ENCODE measurements around the gene NARS2.

The NARS2 gene

DNA sequence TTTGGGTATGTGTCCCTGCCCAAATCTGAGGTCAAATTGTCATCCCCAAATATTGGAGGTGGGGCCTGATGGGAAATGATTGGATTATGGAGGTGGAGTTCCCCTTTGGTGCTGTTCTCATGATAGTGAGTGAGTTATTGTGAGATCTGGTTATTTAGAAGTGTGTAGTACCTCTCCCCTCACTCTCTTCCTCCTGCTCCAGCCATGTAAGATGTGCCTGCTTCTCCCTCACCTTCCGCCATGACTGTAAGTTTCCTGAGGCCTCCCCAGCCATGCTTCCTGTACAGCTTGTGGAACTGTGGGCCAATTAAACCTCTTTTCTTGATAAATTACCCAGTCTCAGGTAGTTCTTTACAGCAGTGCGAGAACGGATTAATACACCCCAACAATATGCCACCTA is 166.0 kb downstream of the NARS2 start:
- no peak overlapping the region for H3K27ac ChIP-seq (ENCODE audit: poor library complexity, severe bottlenecking)
- no peaks in the 10 kb centered on the region for H3K27me3 ChIP-seq (ENCODE audit: insufficient read depth, poor library complexity, severe bottlenecking)
- H3K4me1 ChIP-seq (ENCODE audit: insufficient read depth, poor library complexity, severe bottlenecking): no peaks in the 10 kb centered on the region
- TF ChIP-seq, protein P1, sequence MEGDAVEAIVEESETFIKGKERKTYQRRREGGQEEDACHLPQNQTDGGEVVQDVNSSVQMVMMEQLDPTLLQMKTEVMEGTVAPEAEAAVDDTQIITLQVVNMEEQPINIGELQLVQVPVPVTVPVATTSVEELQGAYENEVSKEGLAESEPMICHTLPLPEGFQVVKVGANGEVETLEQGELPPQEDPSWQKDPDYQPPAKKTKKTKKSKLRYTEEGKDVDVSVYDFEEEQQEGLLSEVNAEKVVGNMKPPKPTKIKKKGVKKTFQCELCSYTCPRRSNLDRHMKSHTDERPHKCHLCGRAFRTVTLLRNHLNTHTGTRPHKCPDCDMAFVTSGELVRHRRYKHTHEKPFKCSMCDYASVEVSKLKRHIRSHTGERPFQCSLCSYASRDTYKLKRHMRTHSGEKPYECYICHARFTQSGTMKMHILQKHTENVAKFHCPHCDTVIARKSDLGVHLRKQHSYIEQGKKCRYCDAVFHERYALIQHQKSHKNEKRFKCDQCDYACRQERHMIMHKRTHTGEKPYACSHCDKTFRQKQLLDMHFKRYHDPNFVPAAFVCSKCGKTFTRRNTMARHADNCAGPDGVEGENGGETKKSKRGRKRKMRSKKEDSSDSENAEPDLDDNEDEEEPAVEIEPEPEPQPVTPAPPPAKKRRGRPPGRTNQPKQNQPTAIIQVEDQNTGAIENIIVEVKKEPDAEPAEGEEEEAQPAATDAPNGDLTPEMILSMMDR (IDR thresholded peaks at IDR 0.05; ENCODE audit: poor library complexity, severe bottlenecking): no peak
- H3K4me3 ChIP-seq (ENCODE audit: severe bottlenecking): no peak overlapping the region
- no peaks in the 10 kb centered on the region for H3K9me3 ChIP-seq (ENCODE audit: severe bottlenecking)
- H3K36me3 ChIP-seq (ENCODE audit: low read depth): no peaks in the 10 kb centered on the region
- DNase-seq (ENCODE audit: low spot score): no peak
- no peak for ATAC-seq (ENCODE audit: low read depth)

- TF ChIP-seq, protein P1 (IDR thresholded peaks at IDR 0.05; ENCODE audit: poor library complexity, severe bottlenecking): no peak
- no peak overlapping the region for H3K4me3 ChIP-seq (ENCODE audit: severe bottlenecking)
- H3K27me3 ChIP-seq (ENCODE audit: insufficient read depth, poor library complexity, severe bottlenecking): no peaks in the 10 kb centered on the region
- H3K36me3 ChIP-seq (ENCODE audit: low read depth): no peaks in the 10 kb centered on the region
- no peaks in the 10 kb centered on the region for H3K4me1 ChIP-seq (ENCODE audit: insufficient read depth, poor library complexity, severe bottlenecking)
- ATAC-seq (ENCODE audit: low read depth): peak; percentile 53; the same call in 1 of the 3 replicates
- no peak for DNase-seq (ENCODE audit: low spot score)
- H3K27ac ChIP-seq (ENCODE audit: poor library complexity, severe bottlenecking): no peak overlapping the region
- H3K9me3 ChIP-seq (ENCODE audit: severe bottlenecking): no peaks in the 10 kb centered on the region
Measured at GRCh38 chr11:78406568-78407196, 168.0 kb downstream of the NARS2 start.

GRCh38 chr11:78405805-78406204 is 168.9 kb downstream of the NARS2 start:
- no peak for DNase-seq (ENCODE audit: low spot score)

GRCh38 chr11:78403781-78404180 is 170.9 kb downstream of the NARS2 start:
- Histone ChIP-seq H3K27ac (ENCODE audit: poor library complexity, severe bottlenecking) (no peak overlapping the region), H3K27me3 (ENCODE audit: insufficient read depth, poor library complexity, severe bottlenecking) (no peaks in the 10 kb centered on the region), H3K4me1 (ENCODE audit: insufficient read depth, poor library complexity, severe bottlenecking) (no peaks in the 10 kb centered on the region), H3K4me3 (ENCODE audit: severe bottlenecking) (no peak overlapping the region), H3K9me3 (ENCODE audit: severe bottlenecking) (no peaks in the 10 kb centered on the region), H3K36me3 (ENCODE audit: low read depth) (no peaks in the 10 kb centered on the region)
- no peak for ATAC-seq (ENCODE audit: low read depth)
- TF ChIP-seq, protein P1 (IDR thresholded peaks at IDR 0.05; ENCODE audit: poor library complexity, severe bottlenecking): no peak
- no peak for DNase-seq (ENCODE audit: low spot score)

More at GRCh38 chr11:78405805-78406204, 168.9 kb downstream of the NARS2 start:
- no peak for ATAC-seq (ENCODE audit: low read depth)
- Histone ChIP-seq H3K36me3 (ENCODE audit: low read depth) (no peaks in the 10 kb centered on the region), H3K27me3 (ENCODE audit: insufficient read depth, poor library complexity, severe bottlenecking) (no peaks in the 10 kb centered on the region), H3K4me1 (ENCODE audit: insufficient read depth, poor library complexity, severe bottlenecking) (no peaks in the 10 kb centered on the region), H3K9me3 (ENCODE audit: severe bottlenecking) (no peaks in the 10 kb centered on the region), H3K27ac (ENCODE audit: poor library complexity, severe bottlenecking) (no peak overlapping the region), H3K4me3 (ENCODE audit: severe bottlenecking) (no peak overlapping the region)
- TF ChIP-seq, protein P1 (IDR thresholded peaks at IDR 0.05; ENCODE audit: poor library complexity, severe bottlenecking): no peak

GRCh38 chr11:78402847-78403246 is 171.8 kb downstream of the NARS2 start:
- no peak overlapping the region for H3K27ac ChIP-seq (ENCODE audit: poor library complexity, severe bottlenecking)
- no peaks in the 10 kb centered on the region for H3K9me3 ChIP-seq (ENCODE audit: severe bottlenecking)
- H3K4me1 ChIP-seq (ENCODE audit: insufficient read depth, poor library complexity, severe bottlenecking): no peaks in the 10 kb centered on the region
- H3K36me3 ChIP-seq (ENCODE audit: low read depth): no peaks in the 10 kb centered on the region
- DNase-seq (ENCODE audit: low spot score): no peak
- TF ChIP-seq, protein P1 (IDR thresholded peaks at IDR 0.05; ENCODE audit: poor library complexity, severe bottlenecking): no peak
- H3K27me3 ChIP-seq (ENCODE audit: insufficient read depth, poor library complexity, severe bottlenecking): no peaks in the 10 kb centered on the region
- ATAC-seq (ENCODE audit: low read depth): no peak
- no peak overlapping the region for H3K4me3 ChIP-seq (ENCODE audit: severe bottlenecking)

Measured in RWPE2 (cell line).